Neutrophil (primary cell): ENCODE results near the gene FGF12.

ENCODE experiments used
- H3K27ac ChIP-seq: fragments of 200-600 bp; sonication (generic); 2 replicates; pipeline ENCODE4 v1.5.1; 2016; ENCODE audit warnings: mild to moderate bottlenecking, moderate library complexity
- H3K27me3 ChIP-seq: fragments of 200-600 bp; sonication (generic); 2 replicates; pipeline ENCODE4 v1.6.0; 2016; ENCODE audit warnings: mild to moderate bottlenecking
- H3K36me3 ChIP-seq: fragments of 200-600 bp; sonication (generic); 2 replicates; pipeline ENCODE4 v1.5.1; 2017
- H3K4me1 ChIP-seq, 2 experiments: fragments of 200-600 bp in 1 of 2; sonication (generic) in 1 of 2; 1 replicate in 1 of 2; 2 replicates in 1 of 2; pipeline versions ENCODE4 v1.5.1 to v1.6.1; 2013 to 2016; ENCODE audit warnings: low read depth in 1 of 2, low read length in 1 of 2, mild to moderate bottlenecking in 1 of 2, moderate library complexity in 1 of 2; ENCODE audit not compliant: control insufficient read depth in 1 of 2, insufficient read depth in 1 of 2
- H3K4me3 ChIP-seq, 2 experiments: fragments of 200-600 bp in 1 of 2; sonication (generic) in 1 of 2; 1 replicate in 1 of 2; 2 replicates in 1 of 2; pipeline ENCODE4 v1.5.1; 2013 to 2016; ENCODE audit warnings: low read depth in 1 of 2, low read length in 1 of 2, mild to moderate bottlenecking in 1 of 2, moderate library complexity in 1 of 2
- H3K9me3 ChIP-seq: fragments of 200-600 bp; sonication (generic); 2 replicates; pipeline ENCODE4 v1.5.1; 2016
- TF ChIP-seq, protein P1 (sequence below): fragments of 200-600 bp; sonication (generic); IDR thresholded peaks from 2 replicates; pipeline ENCODE4 v1.5.1; 2016; ENCODE audit warnings: antibody characterized with exemption

FGF12 gene

DNA sequence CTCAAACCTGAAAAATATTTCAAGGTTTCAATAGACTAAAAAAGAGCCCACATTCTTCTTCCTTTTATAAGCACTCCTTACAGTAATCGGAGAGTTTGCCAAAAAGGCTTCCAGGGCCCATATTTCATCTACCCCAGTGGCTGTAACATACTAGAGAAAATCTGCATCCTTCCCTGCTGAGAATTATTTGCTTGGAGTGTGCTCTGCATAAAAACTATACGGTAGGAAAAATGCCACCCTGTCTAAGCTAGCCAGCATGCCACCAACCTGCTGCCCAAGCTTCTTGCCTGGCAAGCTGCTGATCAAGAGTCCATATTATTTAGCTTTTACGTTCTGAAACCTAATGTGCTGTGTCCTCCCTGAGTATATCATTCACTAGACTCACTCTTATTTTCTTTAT is 107.1 kb downstream of the FGF12 start:
- Histone ChIP-seq H3K36me3 (no peaks in the 10 kb centered on the region), H3K27me3 (no peaks in the 10 kb centered on the region), H3K4me1 (no peaks in the 10 kb centered on the region), H3K4me3 (no peak overlapping the region), H3K27ac (no peak overlapping the region), H3K9me3 (no peaks in the 10 kb centered on the region)
- TF ChIP-seq, protein P1, sequence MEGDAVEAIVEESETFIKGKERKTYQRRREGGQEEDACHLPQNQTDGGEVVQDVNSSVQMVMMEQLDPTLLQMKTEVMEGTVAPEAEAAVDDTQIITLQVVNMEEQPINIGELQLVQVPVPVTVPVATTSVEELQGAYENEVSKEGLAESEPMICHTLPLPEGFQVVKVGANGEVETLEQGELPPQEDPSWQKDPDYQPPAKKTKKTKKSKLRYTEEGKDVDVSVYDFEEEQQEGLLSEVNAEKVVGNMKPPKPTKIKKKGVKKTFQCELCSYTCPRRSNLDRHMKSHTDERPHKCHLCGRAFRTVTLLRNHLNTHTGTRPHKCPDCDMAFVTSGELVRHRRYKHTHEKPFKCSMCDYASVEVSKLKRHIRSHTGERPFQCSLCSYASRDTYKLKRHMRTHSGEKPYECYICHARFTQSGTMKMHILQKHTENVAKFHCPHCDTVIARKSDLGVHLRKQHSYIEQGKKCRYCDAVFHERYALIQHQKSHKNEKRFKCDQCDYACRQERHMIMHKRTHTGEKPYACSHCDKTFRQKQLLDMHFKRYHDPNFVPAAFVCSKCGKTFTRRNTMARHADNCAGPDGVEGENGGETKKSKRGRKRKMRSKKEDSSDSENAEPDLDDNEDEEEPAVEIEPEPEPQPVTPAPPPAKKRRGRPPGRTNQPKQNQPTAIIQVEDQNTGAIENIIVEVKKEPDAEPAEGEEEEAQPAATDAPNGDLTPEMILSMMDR, result no peak

DNA sequence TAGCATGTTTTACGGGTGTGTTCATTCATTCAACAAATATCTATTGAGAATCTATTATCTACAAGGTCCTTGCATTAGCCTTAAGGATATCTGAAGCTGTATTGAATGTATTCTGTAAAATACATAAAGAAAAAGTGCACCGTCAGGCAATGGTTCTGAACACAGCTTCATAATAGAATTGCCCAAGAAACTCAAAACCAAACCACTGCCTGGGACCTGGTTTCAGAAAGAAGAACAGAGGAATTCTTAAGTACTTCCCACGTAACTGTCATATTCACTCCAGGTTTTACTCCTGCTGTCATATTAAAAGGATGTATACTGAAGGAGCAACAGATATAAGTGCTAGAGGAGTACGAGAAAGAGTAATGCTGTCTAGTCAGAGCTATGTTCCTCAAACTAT is 115.9 kb downstream of the FGF12 start:
- Histone ChIP-seq H3K4me1 (no peaks in the 10 kb centered on the region), H3K36me3 (no peaks in the 10 kb centered on the region)

GRCh38 chr3:192608726-192609600 is 118.4 kb downstream of the FGF12 start:
- no peaks in the 10 kb centered on the region for H3K9me3 ChIP-seq
- H3K4me1 ChIP-seq, result no peaks in the 10 kb centered on the region
- no peaks in the 10 kb centered on the region for H3K36me3 ChIP-seq
- TF ChIP-seq, protein P1, result no peak
- H3K4me3 ChIP-seq, result no peak overlapping the region
- H3K27ac ChIP-seq, result no peak overlapping the region
- no peaks in the 10 kb centered on the region for H3K27me3 ChIP-seq

More for the DNA sequence above, 115.9 kb downstream of the FGF12 start:
- Histone ChIP-seq H3K9me3 (no peaks in the 10 kb centered on the region), H3K27ac (no peak overlapping the region), H3K27me3 (no peaks in the 10 kb centered on the region), H3K4me3 (no peak overlapping the region)
- TF ChIP-seq, protein P1, result no peak

- H3K9me3 ChIP-seq, result no peaks in the 10 kb centered on the region
- H3K4me1 ChIP-seq, result no peaks in the 10 kb centered on the region
- TF ChIP-seq, protein P1, result no peak
- no peaks in the 10 kb centered on the region for H3K27me3 ChIP-seq
- no peak overlapping the region for H3K4me3 ChIP-seq
- H3K36me3 ChIP-seq, result no peaks in the 10 kb centered on the region
- H3K27ac ChIP-seq, result no peak overlapping the region
Measured at GRCh38 chr3:192607798-192608197, 119.5 kb downstream of the FGF12 start.

GRCh38 chr3:192597913-192598312 is 129.4 kb downstream of the FGF12 start:
- no peaks in the 10 kb centered on the region for H3K36me3 ChIP-seq
- H3K27ac ChIP-seq, result no peak overlapping the region
- no peak overlapping the region for H3K4me3 ChIP-seq
- no peaks in the 10 kb centered on the region for H3K27me3 ChIP-seq
- TF ChIP-seq, protein P1, result no peak
- no peaks in the 10 kb centered on the region for H3K4me1 ChIP-seq
- no peaks in the 10 kb centered on the region for H3K9me3 ChIP-seq
